KBM-7 (cell line): ENCODE data around the gene PTPN7.
"Not testable (repeated sequence)": the region's sequence is repeated elsewhere in the genome, so short reads cannot be mapped to it uniquely, and the experiment has no call there.

Source experiments
- DNase-seq: peaks from one replicate; pipeline ENCODE4 v3.0.0-alpha.2; 2015
- in situ Hi-C: fragments of 300-500 bp; cut with MboI; formaldehyde crosslinking; loops from 2 replicates; pipeline ENCODE4 v1.14.3; 2020; ENCODE audit warnings: low sequenced_read_pairs, low pct_unique_long_range_greater_than_20kb, mixed read lengths

Gene PTPN7

DNA sequence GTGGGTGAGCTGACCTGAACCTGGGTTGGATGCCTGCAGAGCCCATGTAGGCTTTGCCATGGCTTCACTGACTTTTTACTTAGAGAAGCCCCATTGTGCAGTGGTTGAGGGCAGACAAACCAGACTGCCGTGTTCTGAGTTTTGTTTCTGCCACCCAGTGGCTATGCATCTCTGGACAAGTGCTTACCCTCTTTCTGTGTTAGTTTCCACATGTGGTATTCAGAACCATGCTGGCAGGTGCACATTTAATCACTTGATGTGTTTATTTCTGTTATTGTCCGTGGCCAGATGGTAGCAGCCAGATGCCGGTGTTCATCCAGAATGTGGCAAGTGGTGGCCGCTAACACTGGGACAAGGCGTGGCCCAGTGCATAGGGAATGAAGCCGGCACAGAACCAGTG, 10.3 kb upstream of the PTPN7 start:
- DNase-seq = no peak
- in situ Hi-C loops = no loop called here

DNA sequence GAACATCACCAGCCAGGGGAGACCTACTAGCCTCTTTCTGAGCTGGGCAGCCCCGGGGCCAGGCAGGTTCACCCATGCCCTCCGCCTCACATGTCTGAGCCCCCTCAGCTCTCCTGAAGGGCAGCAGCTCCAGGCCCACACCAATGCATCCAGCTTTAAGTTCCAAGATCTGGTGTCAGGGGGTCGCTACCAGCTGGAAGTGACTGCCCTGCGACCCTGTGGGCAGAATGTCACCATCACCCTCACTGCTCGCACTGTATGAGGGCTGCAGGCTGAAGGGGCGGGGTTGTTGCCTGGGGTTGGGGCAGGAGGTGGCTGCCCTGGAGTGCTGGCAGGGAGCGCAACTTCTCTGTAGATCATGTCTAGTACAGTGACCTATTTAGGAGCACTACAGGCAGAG, 8.5 kb upstream of the PTPN7 start:
- in situ Hi-C loops = no loop called here

DNA sequence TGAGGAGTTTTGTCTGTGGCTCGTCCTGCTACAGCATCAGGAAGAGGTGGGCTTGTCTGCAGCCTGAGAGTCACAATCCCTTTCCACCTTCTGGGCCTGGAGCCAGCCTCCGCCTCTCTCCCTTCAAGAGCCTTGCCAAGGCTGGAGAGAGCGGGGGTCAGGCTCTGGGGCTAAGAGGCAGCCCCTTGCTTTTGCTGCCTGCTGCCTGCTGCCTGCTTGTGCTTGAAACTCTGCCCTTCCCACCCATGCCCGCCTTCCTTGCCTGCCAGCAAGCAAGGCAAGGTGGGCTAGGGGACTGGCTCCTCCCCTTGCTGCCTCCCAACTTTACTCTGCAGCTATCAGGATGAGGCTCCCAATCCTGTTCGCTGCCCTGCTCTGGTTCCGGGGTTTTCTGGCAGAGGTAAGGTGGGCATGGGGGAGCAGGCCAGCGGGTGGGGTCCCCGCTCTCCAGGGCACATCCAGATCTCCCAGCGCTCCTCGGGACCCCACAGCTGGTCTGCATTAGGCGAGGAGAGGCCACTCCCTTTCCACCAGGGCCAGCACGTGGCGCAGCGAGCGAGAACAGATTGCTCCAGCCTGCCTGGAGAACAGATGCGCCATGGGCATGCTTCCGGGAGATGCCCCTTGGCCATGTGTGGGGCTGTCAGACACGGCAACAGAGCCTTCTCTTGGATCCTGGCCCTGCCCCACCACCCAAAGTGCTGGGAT, 7.5 kb upstream of the PTPN7 start:
- DNase-seq = no peak
- in situ Hi-C loops = no loop called here

More for the DNA sequence above, 8.5 kb upstream of the PTPN7 start:
- no peak for DNase-seq

DNA sequence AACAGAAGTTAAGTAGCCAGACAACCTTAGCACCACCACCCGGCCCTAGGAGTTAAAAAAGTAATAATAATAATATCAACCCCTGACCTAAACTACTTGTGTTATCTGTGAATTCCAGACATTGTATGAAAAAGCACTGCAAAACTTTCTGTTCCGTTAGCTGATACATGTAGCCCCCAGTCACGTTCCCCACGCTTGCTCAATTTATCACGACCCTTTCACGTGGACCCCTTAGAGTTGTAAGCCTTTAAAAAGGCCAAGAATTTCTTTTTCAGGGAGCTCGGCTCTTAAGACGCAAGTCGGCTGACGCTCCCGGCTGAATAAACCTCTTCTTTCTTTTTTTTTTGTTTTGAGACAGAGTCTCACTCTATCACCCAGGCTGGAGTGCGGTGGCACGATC, 6.7 kb upstream of the PTPN7 start:
- in situ Hi-C loops, DNase-seq: not testable (repeated sequence)

DNA sequence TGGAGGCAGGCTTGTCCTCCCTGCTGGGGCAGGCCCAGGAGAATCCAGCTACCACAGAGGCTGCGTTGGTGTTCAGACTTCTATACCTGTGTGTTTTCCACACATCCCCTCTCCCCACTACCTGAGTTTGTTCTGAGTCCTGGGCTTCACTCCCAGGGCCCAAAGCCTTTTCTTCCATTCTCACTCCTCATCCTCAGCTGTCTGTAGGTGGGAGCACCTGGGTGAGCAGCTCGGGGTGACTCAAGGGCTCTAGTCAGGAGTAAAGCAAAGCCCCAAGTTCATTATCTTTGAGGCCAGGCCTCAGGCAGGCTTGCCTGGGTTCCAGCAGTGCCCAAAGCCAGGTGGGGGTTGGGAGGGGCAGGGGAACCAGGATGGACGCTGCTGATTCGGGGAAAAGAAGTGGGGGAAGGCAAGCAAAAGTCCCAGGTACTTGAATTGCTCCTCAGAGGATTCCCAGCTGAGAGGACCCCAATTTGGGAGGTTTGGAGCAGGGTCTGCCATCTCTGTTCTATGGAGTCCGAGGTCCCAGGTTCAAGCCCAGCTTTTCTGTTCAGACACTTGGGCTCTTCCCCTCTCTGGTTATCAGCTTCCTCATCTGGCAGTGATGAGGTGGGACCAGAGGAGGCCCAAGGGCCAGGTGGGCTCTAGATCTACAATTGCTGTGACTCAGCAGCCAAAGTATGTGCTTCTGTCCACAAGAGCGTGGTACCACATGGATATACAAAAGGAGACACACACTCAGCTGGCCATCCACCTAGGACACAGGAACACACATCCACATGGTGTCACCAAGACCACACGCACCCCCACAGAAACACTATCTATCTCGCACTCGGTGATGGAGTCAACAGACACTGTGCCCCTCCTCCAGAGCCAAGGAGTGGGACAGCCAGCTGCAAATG, 5.8 kb upstream of the PTPN7 start:
- in situ Hi-C loops = no loop called here
- no peak for DNase-seq

DNA sequence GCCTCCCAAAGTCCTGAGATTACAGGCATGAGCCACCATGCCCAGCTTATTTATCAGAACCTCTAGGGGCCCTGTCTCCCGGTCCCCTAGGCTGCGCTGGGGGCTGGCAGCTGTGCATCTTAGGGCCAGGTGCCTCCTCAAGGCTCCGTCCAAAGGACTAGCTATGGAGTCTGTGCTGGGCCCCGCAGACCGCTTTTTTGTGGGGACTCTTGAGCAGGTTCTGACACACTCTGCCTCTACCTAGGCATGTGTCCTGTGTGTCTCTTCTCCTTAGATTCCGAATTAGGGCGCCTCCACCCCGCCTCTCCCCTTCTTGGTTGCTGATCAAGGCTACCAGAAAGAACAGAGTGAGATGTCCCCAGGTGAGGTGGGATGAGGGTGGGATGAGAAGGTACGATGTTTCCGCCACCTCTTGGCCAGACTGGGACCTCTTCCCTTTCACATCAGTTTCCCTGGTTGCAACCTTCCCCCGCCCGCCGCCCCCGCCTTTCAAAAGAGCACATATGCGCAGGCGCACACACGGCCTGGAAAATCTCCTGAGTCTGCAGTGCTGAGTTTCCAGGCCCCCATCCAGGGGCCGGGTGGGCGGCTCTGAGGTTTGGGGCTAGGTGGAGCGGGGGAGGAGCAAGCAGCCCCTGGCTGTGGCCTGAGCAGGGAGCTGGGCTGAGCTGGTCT, 5.0 kb upstream of the PTPN7 start:
- DNase-seq = no peak
- in situ Hi-C loops = no loop called here

DNA sequence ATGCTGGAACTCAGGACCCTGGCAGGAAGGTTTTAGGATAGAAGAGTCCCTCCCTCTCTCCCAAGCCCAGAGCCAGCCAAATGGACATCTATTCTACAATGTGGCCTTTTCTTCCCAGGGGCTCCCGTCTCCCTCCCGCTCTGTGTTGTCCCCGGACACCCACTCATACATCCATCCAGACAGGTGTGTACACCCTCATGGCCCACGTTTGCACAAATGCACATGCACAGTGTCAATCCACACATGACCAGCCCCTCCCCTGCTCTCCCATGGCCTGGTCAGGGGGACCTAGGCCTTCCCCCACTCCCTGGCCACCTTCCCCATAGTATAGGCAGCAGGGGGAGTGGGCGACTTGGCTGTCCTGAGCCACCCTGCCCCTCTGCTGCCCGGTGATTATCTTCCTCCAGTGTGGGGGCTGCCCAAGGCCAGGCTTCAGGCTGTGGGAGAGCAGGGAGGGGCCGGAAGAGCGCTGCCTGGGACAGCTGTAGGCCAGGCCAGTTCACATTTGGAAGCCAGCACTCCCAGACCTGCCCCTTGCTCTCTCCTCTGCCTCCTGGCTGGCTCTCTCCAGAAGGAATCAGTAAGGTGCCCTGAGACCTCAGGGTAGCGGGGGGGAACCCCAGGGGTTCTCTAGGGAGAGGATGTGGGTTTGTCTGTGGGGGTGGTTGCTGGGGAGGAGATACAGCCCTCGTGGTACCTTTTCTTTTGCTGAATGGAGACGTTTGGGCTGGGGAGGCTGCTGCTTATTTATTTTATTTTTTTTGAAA, 4.1 kb upstream of the PTPN7 start:
- in situ Hi-C loops = no loop called here
- DNase-seq = peak; percentile 29

DNA sequence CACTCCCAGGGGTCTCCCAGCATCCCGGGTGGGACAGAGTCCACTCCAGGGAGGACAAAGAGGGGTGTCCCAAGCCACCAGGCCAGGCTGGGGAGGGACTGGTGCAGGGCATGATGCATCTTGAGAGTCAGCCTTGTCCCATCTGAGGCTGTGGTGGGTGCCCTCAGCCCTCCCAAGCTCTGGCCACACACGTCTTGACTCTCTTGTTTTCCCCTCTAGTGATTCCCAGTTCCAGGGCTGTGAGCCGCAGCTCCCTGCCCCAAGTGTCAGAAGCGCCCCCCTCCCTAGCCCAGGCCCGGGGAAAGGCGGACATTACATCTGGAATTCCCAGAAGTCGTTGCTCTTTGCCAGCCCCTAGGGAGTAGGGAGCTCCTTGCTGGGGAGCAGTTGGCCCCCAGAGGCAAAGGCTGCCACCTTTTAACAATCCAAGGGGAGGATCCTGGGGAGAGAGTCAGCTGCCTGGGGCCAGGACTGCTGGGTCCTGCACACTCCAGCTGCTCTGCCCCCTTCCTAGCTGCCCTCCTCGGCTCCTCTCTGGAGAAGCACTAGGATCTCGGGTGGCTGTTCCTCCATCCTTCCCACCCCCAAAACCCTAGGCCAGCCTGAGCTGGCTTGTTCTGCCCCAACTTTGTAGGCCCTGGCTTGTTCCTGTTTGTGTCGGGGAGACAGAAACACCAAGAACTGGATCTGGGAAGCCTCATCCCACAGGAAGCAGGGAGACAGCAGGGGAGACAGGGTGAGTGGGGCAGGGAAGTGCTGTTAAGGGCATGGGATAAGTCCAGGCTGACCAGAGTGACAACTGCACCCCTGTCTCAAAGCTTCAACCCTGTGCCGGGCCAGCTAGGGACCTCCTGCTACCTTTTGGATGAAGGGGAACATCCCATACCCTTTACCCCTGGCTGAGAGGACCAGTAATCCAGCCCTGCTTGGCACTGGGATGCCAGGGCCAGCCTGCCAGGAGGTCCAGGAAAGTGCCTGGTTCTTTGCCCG, 3.2 kb upstream of the PTPN7 start:
- in situ Hi-C loops = no loop called here
- no peak for DNase-seq

DNA sequence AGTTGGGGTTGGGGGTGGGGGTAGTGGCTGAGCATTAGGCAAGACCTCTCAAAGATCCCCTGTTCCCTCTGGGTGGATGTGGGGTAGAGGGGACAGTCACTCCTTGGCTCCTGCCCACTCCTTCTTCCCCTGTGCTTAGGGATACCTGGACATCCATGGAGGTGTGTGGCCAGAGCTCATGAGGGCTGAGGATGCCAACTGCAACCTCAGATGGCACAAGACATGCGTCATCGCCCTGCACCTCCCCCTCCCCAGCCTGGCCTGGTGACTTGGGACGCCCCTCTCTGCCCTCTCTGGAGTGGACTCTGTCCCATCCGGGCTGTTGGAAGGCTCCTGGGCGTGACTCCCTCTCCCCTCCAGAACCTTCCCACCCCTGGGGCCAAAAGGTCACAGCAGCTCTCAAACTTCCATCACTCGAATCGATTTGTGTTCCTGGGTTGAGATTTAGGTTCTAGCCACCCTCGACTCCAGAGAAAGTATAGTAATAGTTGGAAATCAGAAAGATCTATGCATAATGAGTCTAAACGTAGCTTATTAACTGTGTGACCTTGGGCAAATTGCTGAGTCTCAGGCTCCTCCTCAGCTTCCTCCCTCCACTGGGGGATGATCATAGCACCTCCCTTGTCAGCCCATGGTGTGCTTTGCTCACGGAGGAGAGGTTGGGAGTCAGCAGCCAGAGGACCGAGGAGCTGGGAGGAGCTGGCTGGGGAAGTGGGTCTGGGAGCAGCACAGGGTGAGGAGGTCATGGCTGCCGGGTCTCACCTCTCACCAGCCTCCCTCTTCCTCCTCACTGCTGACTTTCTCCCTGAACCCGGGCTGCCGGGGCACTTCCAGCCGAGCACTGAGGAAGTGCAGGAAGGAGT, 2.2 kb upstream of the PTPN7 start:
- in situ Hi-C loops = no loop called here
- peak; percentile 52 for DNase-seq

DNA sequence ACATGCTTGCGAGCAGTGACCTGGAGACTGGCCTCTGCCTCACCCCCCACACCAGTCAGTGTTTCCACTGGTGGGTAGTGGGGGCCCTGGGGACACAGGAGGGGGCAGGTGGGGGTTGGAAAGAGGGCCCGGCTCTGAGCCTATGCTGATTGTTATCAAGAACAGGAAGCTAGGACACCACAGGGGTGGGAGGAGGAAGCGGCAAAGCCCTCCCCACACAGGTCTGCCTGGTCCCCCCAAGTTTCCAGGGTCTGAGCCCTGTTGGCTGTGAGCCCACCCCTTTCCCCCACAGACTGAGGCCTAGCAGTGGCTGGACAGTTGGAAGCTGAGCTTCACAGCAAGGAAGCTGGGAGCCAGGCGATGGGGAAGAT, 1.6 kb upstream of the PTPN7 start:
- in situ Hi-C loops = no loop called here
- peak; percentile 71 for DNase-seq

DNA sequence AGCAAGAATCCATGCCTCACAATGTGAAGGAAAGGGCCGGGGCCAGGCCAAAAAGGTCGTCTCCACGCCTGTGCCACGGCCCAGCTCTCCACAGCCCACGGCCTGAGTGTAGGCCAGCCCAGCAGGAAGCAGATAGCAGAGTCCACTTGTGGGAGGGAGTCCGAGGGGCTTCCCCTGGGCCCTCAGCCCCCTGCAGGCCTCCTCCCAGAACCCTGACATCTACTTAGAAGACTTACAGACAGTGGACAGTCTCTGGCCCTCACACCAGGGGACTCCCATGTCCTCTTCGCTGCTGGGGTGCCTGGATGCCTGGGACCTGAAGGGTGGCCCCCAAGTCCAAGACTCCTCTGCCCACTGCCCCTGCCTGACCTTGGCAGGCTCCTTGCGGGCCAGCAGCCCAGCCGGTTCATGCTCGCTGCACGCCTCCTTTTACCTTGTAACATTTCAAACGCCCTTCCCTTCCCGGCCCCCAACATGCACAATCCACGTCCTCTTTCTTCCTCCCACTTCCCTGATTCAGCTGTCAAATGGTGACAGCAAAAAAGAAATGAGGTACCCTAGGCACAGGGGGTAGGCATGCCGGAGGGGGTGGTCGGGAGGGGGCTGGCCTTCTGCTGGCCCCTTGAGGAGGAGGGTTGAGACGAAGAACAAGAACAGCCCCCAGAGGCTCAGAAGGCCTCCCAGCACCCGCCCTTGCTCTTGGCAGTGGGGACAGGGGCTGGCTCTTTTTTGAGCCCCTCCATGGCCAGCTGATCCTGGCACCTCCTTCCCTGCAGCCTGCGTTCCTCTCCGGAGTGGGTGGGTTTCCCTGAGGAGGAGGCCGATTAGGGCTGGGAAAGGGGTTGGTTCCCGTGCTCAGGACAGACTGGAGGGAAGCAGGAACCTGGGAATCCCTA, 997 bp upstream of the PTPN7 start:
- DNase-seq = peak; percentile 47
- in situ Hi-C loops = no loop called here

DNA sequence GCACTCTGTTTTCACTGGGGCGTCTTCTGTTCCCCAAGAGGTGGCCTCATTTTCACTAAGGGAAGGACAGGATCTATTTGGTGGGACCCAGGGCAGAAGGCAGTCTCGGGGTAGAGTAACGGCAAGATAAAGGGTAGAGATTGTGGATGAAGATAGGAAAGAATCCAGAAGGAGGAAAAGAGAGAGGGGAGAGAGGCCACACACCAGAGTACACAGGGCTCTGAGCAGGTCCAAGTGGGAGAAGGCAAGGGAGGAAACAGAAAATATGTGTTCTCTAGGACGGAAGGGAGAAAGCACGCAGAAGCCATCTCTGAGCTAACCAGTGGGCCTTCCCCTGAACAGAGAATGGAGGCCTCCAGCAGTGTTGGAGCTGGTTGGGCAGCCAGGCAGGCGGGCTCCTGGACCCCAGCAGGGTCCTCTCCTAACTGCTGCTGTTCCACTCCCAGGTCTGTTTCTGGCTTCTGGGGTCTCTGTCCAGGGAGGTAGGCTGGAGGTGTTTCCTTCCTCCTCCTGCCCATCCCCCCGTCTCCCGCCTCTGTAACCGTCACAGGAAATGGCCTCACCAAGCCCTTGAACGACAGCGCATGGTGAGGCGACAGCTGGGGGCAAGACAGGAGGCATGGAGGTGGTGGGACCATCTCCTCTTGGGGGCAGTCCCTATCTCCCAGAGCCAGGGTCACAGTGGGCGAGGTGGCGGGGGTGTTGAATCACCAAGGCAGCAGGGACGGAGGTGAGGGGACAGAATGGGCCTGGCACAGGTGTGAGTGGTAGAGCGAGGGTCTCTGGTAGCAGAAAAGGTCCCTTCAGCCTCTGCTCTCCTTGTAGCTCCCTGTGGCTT, 649 bp downstream of the PTPN7 start:
- in situ Hi-C loops = no loop called here
- peak; percentile 78 for DNase-seq

DNA sequence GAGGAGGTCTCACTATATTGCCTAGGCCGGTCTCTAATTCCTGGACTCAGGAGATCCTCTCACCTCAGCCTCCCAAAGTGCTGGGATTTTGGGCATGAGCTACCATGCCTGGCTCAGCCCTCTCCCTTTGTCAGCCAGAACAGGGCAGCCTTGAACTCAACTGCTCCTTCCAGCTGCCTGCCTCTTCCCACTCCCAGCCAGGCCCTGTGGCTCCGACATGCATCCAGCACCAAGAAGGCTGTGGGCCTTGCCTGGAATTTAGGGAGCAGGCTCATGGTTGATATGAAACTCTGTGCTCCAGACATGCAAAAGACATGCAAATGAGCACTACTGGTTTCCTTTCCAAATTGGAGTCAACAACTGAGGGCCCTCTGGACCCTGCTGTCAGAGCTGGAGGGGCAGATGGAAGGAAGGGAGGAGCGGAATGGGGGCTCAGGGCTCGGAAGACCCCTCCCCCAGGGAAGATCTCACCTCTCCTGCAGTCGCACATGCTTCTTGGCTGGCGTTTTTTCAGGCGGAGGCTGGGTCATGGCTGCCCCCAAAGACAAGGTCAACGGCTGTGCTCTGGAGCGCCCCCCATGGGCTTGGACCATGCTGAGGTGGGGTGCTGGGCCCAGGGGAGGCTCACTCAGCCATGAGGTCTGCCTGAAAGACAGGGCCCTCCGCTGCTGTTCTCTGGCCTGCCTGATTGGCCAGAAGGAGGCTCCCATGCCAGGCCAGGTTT, 1.4 kb downstream of the PTPN7 start:
- in situ Hi-C loops = no loop called here
- DNase-seq = peak; percentile 72

DNA sequence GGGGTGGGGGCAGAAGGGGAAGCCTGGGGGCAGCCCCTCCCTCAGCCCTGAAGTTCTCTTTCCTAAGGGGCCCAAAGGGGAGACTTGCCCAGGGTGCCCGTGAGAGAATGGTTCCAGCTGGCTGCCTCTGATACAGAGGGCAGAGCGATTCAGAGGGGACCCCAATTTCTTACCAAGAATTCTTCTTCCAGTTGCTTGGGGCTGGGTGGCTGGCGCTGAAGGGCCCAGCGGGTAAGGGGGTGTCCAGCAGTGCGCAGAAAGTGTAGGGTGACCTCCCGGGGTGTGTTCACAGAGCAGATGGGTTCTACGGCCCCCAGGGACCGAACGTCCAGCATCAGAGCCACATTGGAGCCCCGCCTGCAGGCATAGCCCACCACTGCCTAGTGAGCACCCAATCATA, 2.5 kb downstream of the PTPN7 start:
- in situ Hi-C loops = no loop called here

DNA sequence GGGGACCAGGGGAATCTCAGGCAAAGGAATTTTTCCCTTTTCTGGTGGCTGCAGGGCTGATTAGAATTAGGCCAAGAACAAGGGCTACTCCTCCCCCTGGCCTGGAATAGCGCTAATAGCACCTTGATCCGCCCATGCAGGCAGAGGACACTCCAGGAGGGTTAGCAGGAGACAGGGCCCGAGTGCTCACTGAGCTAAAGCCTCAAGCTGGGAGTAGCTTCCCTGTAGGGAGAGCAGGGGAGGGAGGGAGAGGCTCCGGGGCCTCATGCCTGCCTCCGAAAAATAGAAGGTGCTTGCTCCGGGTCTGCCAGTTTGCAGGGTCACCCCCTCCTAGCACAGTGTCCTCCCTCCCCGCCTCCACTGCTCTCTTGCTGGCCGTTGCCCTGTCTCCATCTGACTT, 3.8 kb downstream of the PTPN7 start:
- in situ Hi-C loops = no loop called here
- DNase-seq = no peak

More for the DNA sequence above, 2.5 kb downstream of the PTPN7 start:
- DNase-seq = no peak
